H9 (cell line): ENCODE measurements around the gene RAB6A. TPM values are rescaled to one million over a fixed set of nuclear protein-coding genes. Genes with fewer than 3 reads are reported as not detected.

Source experiments
- DNase-seq: peaks from one replicate; pipeline ENCODE4 v3.0.0-alpha.2; 2017
- H2AFZ ChIP-seq: one replicate; pipeline ENCODE4 v1.6.1; 2013; ENCODE audit warnings: mild to moderate bottlenecking, low read length, control low read depth, moderate library complexity
- H2AK5ac ChIP-seq: 2 replicates; pipeline ENCODE4 v1.6.1; 2013; ENCODE audit warnings: low read length, control low read depth, mixed read lengths; ENCODE audit not compliant: insufficient read length
- H2BK120ac ChIP-seq: one replicate; pipeline ENCODE4 v1.6.1; 2013; ENCODE audit warnings: low read depth, mild to moderate bottlenecking, low read length, control low read depth, inconsistent platforms; ENCODE audit not compliant: poor library complexity, severe bottlenecking
- H2BK12ac ChIP-seq: 2 replicates; pipeline ENCODE4 v1.6.1; 2013; ENCODE audit warnings: low read length, control low read depth, mixed read lengths, low read depth; ENCODE audit not compliant: insufficient read length
- H2BK15ac ChIP-seq: 2 replicates; pipeline ENCODE4 v1.6.1; 2013; ENCODE audit warnings: low read depth, low read length, control low read depth
- H2BK20ac ChIP-seq: one replicate; pipeline ENCODE4 v1.6.1; 2013; ENCODE audit warnings: low read depth, mild to moderate bottlenecking, low read length, control low read depth, inconsistent platforms; ENCODE audit not compliant: poor library complexity, severe bottlenecking
- H2BK5ac ChIP-seq: 2 replicates; pipeline ENCODE4 v1.6.1; 2013; ENCODE audit warnings: low read length, control low read depth, mixed read lengths; ENCODE audit not compliant: insufficient read length
- H3K14ac ChIP-seq: 2 replicates; pipeline ENCODE4 v1.6.1; 2013; ENCODE audit warnings: low read length, control low read depth; ENCODE audit not compliant: insufficient read depth
- H3K18ac ChIP-seq: 2 replicates; pipeline ENCODE4 v1.6.1; 2013; ENCODE audit warnings: low read depth, mild to moderate bottlenecking, mixed read lengths, low read length, control low read depth; ENCODE audit not compliant: insufficient read length
- H3K23ac ChIP-seq: 2 replicates; pipeline ENCODE4 v1.6.1; 2013; ENCODE audit warnings: low read length, control low read depth, mixed read lengths, low read depth; ENCODE audit not compliant: insufficient read length
- H3K23me2 ChIP-seq: 2 replicates; pipeline ENCODE4 v1.6.1; 2013; ENCODE audit warnings: low read depth, mild to moderate bottlenecking, mixed read lengths, low read length, control low read depth; ENCODE audit not compliant: insufficient read length, poor library complexity, severe bottlenecking
- H3K27ac ChIP-seq: 2 replicates; pipeline ENCODE4 v1.5.1; 2013; ENCODE audit warnings: low read length, control low read depth, mixed read lengths, low read depth; ENCODE audit not compliant: insufficient read length
- H3K27me3 ChIP-seq: 2 replicates; pipeline ENCODE4 v1.6.1; 2013; ENCODE audit warnings: low read length, control low read depth, inconsistent platforms; ENCODE audit not compliant: insufficient read depth
- H3K4ac ChIP-seq: 2 replicates; pipeline ENCODE4 v1.6.1; 2013; ENCODE audit warnings: low read depth, mild to moderate bottlenecking, control low read depth, inconsistent platforms, low read length, moderate library complexity
- H3K4me1 ChIP-seq: 2 replicates; pipeline ENCODE4 v1.6.1; 2013; ENCODE audit warnings: low read length, control low read depth, inconsistent platforms; ENCODE audit not compliant: insufficient read depth
- H3K4me2 ChIP-seq: 2 replicates; pipeline ENCODE4 v1.6.1; 2013; ENCODE audit warnings: low read length, control low read depth, mixed read lengths; ENCODE audit not compliant: insufficient read length, insufficient read depth
- H3K56ac ChIP-seq: 2 replicates; pipeline ENCODE4 v1.6.1; 2013; ENCODE audit warnings: low read depth, mild to moderate bottlenecking, mixed read lengths, low read length, control low read depth; ENCODE audit not compliant: insufficient read length
- H3K79me1 ChIP-seq: 2 replicates; pipeline ENCODE4 v1.6.1; 2013; ENCODE audit warnings: low read depth, mild to moderate bottlenecking, moderate library complexity, low read length, control low read depth, inconsistent platforms; ENCODE audit not compliant: insufficient read depth, poor library complexity, severe bottlenecking
- H3K79me2 ChIP-seq: 2 replicates; pipeline ENCODE4 v1.6.1; 2013; ENCODE audit warnings: low read length, control low read depth, inconsistent platforms; ENCODE audit not compliant: insufficient read depth
- H3K9ac ChIP-seq: 2 replicates; pipeline ENCODE4 v1.6.1; 2013; ENCODE audit warnings: low read length, control low read depth, mixed read lengths; ENCODE audit not compliant: insufficient read length; ENCODE audit errors: extremely low read depth
- H3K9me3 ChIP-seq: one replicate; pipeline ENCODE4 v1.6.1; 2013; ENCODE audit warnings: low read depth, low read length, inconsistent platforms; ENCODE audit not compliant: control insufficient read depth
- H3T11ph ChIP-seq: one replicate; pipeline ENCODE4 v1.6.1; 2013; ENCODE audit warnings: mild to moderate bottlenecking, low read length, control low read depth, inconsistent platforms
- H4K20me1 ChIP-seq: one replicate; pipeline ENCODE4 v1.6.1; 2013; ENCODE audit not compliant: control insufficient read depth, insufficient read length, insufficient read depth
- H4K5ac ChIP-seq: 2 replicates; pipeline ENCODE4 v1.6.1; 2013; ENCODE audit warnings: low read depth, mild to moderate bottlenecking, mixed read lengths, low read length, control low read depth; ENCODE audit not compliant: insufficient read length
- H4K8ac ChIP-seq: replicated peaks from 2 replicates; pipeline ENCODE4 v1.6.1; 2013; ENCODE audit warnings: low read length, control low read depth, mixed read lengths, low read depth; ENCODE audit not compliant: insufficient read length
- H4K91ac ChIP-seq: 2 replicates; pipeline ENCODE4 v1.6.1; 2013; ENCODE audit warnings: low read depth, mild to moderate bottlenecking, moderate library complexity, mixed read lengths, low read length, control low read depth; ENCODE audit not compliant: insufficient read length
- H3K27ac Mint-ChIP-seq, 3 experiments: 2 replicates in 2 of 3; 3 replicates in 1 of 3; pipeline ENCODE4 v1.8.0; 2020 to 2021; ENCODE audit warnings: mixed read lengths in 3 of 3, mild to moderate bottlenecking in 1 of 3, moderate library complexity in 1 of 3
- H3K27me3 Mint-ChIP-seq: 2 replicates; pipeline ENCODE4 v1.8.0; 2021; ENCODE audit warnings: low read depth, mild to moderate bottlenecking, moderate library complexity, mixed read lengths
- H3K36me3 Mint-ChIP-seq, 3 experiments: 2 replicates in 2 of 3; 3 replicates in 1 of 3; pipeline ENCODE4 v1.8.0; 2020 to 2021; ENCODE audit warnings: low read depth in 3 of 3, mixed read lengths in 3 of 3; ENCODE audit not compliant: insufficient read depth in 1 of 3
- H3K4me1 Mint-ChIP-seq, 2 experiments: 2 replicates each; pipeline ENCODE4 v1.8.0; 2020; ENCODE audit warnings: mixed read lengths in 2 of 2
- H3K4me3 Mint-ChIP-seq, 2 experiments: 2 replicates in 1 of 2; 3 replicates in 1 of 2; pipeline ENCODE4 v1.8.0; 2020 to 2021; ENCODE audit warnings: mild to moderate bottlenecking in 2 of 2, mixed read lengths in 2 of 2, moderate library complexity in 1 of 2
- H3K9me3 Mint-ChIP-seq, 2 experiments: 2 replicates in 1 of 2; 3 replicates in 1 of 2; pipeline ENCODE4 v1.8.0; 2020; ENCODE audit warnings: mild to moderate bottlenecking in 2 of 2, mixed read lengths in 2 of 2, moderate library complexity in 1 of 2
- WGBS: extraction: QIAGEN DNeasy Blood & Tissue Kit; methylation state at CpG from one replicate; pipeline ENCODE4 v1.1.7; 2013; ENCODE audit warnings: missing lambda C conversion rate, low lambda C conversion rate, mixed read lengths; ENCODE audit not compliant: insufficient read length; ENCODE audit errors: extremely low coverage; 5-methylcytosine and 5-hydroxymethylcytosine counted together
- total RNA-seq: library from RNA; stranded (reverse); gene quantifications from 2 replicates; pipeline ENCODE4 v1.2.1, GENCODE V29; 2021
- TF ChIP-seq, protein P1 (sequence below): fragments of 200-600 bp; sonication (generic); conservative IDR thresholded peaks from 3 replicates; pipeline ENCODE4 v1.8.0; 2021; ENCODE audit warnings: antibody characterized with exemption, mild to moderate bottlenecking

RAB6A gene
- total RNA-seq, 1 experiment from 2014 or later: 72.8 TPM

DNA sequence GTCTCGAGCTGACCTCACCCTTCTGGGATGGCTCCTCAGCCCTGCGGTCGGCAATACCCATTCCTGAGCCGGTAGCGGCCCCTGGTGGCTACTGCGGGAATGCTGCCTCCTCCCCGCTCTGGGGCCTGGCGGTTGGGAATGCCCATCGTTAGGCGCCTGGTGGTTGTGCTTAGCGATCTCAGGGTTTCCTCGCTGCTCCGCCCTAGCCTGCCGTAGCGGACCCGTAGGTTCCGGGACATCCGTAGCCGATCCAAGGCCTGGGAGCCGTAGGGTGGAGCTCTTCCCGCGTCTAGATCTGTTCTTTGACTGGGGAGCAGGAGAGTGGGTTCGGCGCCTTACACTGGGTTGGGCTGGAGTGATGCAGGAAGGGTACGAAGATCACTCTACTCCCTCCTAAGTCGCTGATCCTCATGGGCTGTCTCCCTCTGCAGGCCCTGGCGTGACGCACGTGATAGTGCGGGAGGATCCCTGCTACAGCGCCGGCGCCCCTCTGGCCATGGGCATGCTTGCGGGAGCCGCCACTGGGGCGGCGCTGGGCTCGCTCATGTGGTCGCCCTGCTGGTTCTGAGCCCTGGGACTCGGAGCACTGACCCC, 99.7 kb downstream of the RAB6A start:
- H2AFZ ChIP-seq: no peak overlapping the region
- no peaks in the 10 kb centered on the region for H4K20me1 ChIP-seq
- H2BK120ac ChIP-seq: no peak overlapping the region
- H3K9ac ChIP-seq: peak overlapping the region; percentile 31
- peak overlapping the region; percentile 52 for H3K18ac ChIP-seq
- H2BK20ac ChIP-seq: no peak overlapping the region
- H3K36me3 Mint-ChIP-seq: peaks cover 0 to 7% (median 2%) of the 10 kb centered on the region in 3 experiments; a peak in 3 of 7 replicates
- peaks cover 3% of the 10 kb centered on the region; the same call in 1 of the 2 replicates for H3K27me3 ChIP-seq
- no peak overlapping the region for H2AK5ac ChIP-seq
- H3K14ac ChIP-seq: peak overlapping the region; percentile 84; the same call in 1 of the 2 replicates
- no peak overlapping the region for H3K27ac ChIP-seq
- no peak overlapping the region for H4K5ac ChIP-seq
- no peaks in the 10 kb centered on the region; a peak in 1 of 5 replicates for H3K9me3 Mint-ChIP-seq
- no CpG with 5 or more reads among the region's 40 CpGs for WGBS
- no peaks in the 10 kb centered on the region; the same call in 1 of the 2 replicates for H3K4me1 ChIP-seq
- H3T11ph ChIP-seq: no peak overlapping the region
- H2BK12ac ChIP-seq: no peak overlapping the region
- no peak overlapping the region for H3K4ac ChIP-seq
- peak overlapping the region in 2 of 3 experiments; percentile 29 to 94; a peak in 3 of 7 replicates for H3K27ac Mint-ChIP-seq
- H3K23ac ChIP-seq: no peak overlapping the region
- H3K4me3 Mint-ChIP-seq: peak overlapping the region; percentile 68 to 79
- H3K79me2 ChIP-seq: no peaks in the 10 kb centered on the region
- peak overlapping the region; percentile 72 for H3K4me2 ChIP-seq
- H2BK5ac ChIP-seq: no peak overlapping the region
- no peak overlapping the region for H4K8ac ChIP-seq
- TF ChIP-seq, protein P1, sequence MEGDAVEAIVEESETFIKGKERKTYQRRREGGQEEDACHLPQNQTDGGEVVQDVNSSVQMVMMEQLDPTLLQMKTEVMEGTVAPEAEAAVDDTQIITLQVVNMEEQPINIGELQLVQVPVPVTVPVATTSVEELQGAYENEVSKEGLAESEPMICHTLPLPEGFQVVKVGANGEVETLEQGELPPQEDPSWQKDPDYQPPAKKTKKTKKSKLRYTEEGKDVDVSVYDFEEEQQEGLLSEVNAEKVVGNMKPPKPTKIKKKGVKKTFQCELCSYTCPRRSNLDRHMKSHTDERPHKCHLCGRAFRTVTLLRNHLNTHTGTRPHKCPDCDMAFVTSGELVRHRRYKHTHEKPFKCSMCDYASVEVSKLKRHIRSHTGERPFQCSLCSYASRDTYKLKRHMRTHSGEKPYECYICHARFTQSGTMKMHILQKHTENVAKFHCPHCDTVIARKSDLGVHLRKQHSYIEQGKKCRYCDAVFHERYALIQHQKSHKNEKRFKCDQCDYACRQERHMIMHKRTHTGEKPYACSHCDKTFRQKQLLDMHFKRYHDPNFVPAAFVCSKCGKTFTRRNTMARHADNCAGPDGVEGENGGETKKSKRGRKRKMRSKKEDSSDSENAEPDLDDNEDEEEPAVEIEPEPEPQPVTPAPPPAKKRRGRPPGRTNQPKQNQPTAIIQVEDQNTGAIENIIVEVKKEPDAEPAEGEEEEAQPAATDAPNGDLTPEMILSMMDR: peak; percentile 98
- peaks cover 20% of the 10 kb centered on the region for H3K27me3 Mint-ChIP-seq
- no peaks in the 10 kb centered on the region for H3K9me3 ChIP-seq
- H4K91ac ChIP-seq: no peak overlapping the region
- peaks cover 6% of the 10 kb centered on the region for H3K23me2 ChIP-seq
- peak; percentile 95 for DNase-seq
- H2BK15ac ChIP-seq: 0 out of 2 replicates have a peak overlapping the region, but pooled peaks have one; percentile 12
- no peaks in the 10 kb centered on the region for H3K79me1 ChIP-seq
- H3K4me1 Mint-ChIP-seq: peaks cover 16 to 18% of the 10 kb centered on the region in 2 experiments
- H3K56ac ChIP-seq: no peak overlapping the region
